Endothelial cell of umbilical vein (primary cell): ENCODE results near the gene AACS. TPM values are rescaled to one million over a fixed set of nuclear protein-coding genes. Genes with fewer than 3 reads are reported as not detected.
"Not testable (repeated sequence)": the region's sequence is repeated elsewhere in the genome, so short reads cannot be mapped to it uniquely, and the experiment has no call there.

Experiments
- BruUV-seq: library from RNA; stranded (reverse); fragments of 400-500 nt; replicated peaks from 2 replicates; lab custom pipeline; 2021; lab: Mats Ljungman, UMichigan
- CTCF ChIA-PET: fragments of 300-600, 350-600 bp; sonication (Branson Sonifier 250); formaldehyde crosslinking; loops from one replicate; lab custom pipeline; 2021; ENCODE audit warnings: antibody characterized with exemption, inconsistent platforms; lab: Charles Lee
- POLR2A ChIA-PET: fragments of 300-600, 350-600 bp; sonication (Branson Sonifier 250); formaldehyde crosslinking; loops from one replicate; lab custom pipeline; 2021; ENCODE audit warnings: antibody characterized with exemption, inconsistent platforms; lab: Charles Lee
- DNase-seq: peaks from one replicate; pipeline ENCODE4 v3.0.0-alpha.2; 2011; ENCODE audit warnings: low read depth, low spot score
- FAIRE-seq: peaks from 2 replicates; lab custom pipeline; 2011; peaks lifted over from hg19 to GRCh38; lab: Jason Lieb, UNC
- H2AFZ ChIP-seq: 2 replicates; pipeline ENCODE4 v1.6.0; 2012; ENCODE audit warnings: low read depth, low read length, control low read depth, inconsistent platforms
- H3K27ac ChIP-seq: 2 replicates; pipeline ENCODE4 v1.5.1; 2011; ENCODE audit warnings: low read depth, mild to moderate bottlenecking, control low read depth, low read length, moderate library complexity; ENCODE audit not compliant: insufficient read depth
- H3K27me3 ChIP-seq, 2 experiments: 2 replicates each; pipeline versions ENCODE4 v1.6.0 to v1.6.1; 2011; ENCODE audit warnings: low read length in 2 of 2, mixed read lengths in 1 of 2; ENCODE audit not compliant: control insufficient read depth in 2 of 2, insufficient read depth in 2 of 2
- H3K36me3 ChIP-seq, 2 experiments: 2 replicates in 1 of 2; 3 replicates in 1 of 2; pipeline ENCODE4 v1.5.1; 2011; ENCODE audit warnings: low read length in 2 of 2, mild to moderate bottlenecking in 1 of 2, moderate library complexity in 1 of 2; ENCODE audit not compliant: control insufficient read depth in 2 of 2, insufficient read depth in 2 of 2; ENCODE audit errors: extremely low read depth in 1 of 2
- H3K4me1 ChIP-seq: 3 replicates; pipeline ENCODE4 v1.5.1; 2011; ENCODE audit warnings: mild to moderate bottlenecking, low read length; ENCODE audit not compliant: control insufficient read depth, insufficient read depth; ENCODE audit errors: extremely low read depth
- H3K4me2 ChIP-seq: 2 replicates; pipeline ENCODE4 v1.6.1; 2011; ENCODE audit warnings: low read length, control low read depth, mixed read lengths; ENCODE audit not compliant: insufficient read depth
- H3K4me3 ChIP-seq, 3 experiments: fragments of 200-600 bp in 1 of 3; sonication (generic), shearing (Covaris generic) in 1 of 3; replicated peaks in 1 of 3; 2 replicates each; pipeline ENCODE4 v1.5.1; 2011 to 2016; ENCODE audit warnings: control low read depth in 3 of 3, low read length in 3 of 3, mild to moderate bottlenecking in 2 of 3, inconsistent platforms in 1 of 3, low read depth in 1 of 3, moderate library complexity in 1 of 3; ENCODE audit not compliant: insufficient read depth in 1 of 3
- H3K79me2 ChIP-seq: 2 replicates; pipeline ENCODE4 v1.6.0; 2012; ENCODE audit warnings: low read length, inconsistent platforms; ENCODE audit not compliant: control insufficient read depth, insufficient read depth
- H3K9ac ChIP-seq: replicated peaks from 2 replicates; pipeline ENCODE3; 2011; ENCODE audit warnings: low read length, control low read depth; ENCODE audit not compliant: insufficient read depth; ENCODE audit errors: extremely low read depth
- H3K9me1 ChIP-seq: replicated peaks from 3 replicates; pipeline ENCODE4 v1.6.0; 2011; ENCODE audit warnings: mild to moderate bottlenecking, low read length; ENCODE audit not compliant: control insufficient read depth, insufficient read depth; ENCODE audit errors: extremely low read depth
- H3K9me3 ChIP-seq: replicated peaks from 2 replicates; pipeline ENCODE4 v1.5.1; 2012; ENCODE audit warnings: low read length, inconsistent platforms; ENCODE audit not compliant: control insufficient read depth, insufficient read depth
- H4K20me1 ChIP-seq: replicated peaks from 2 replicates; pipeline ENCODE3; 2011; ENCODE audit warnings: mild to moderate bottlenecking, low read length; ENCODE audit not compliant: control insufficient read depth, insufficient read depth; ENCODE audit errors: extremely low read depth
- FOS ChIP-seq: IDR thresholded peaks from 2 replicates; pipeline ENCODE4 v1.6.1; 2011; ENCODE audit warnings: mild to moderate bottlenecking, low read length, moderate library complexity, borderline replicate concordance; ENCODE audit not compliant: insufficient read depth
- JUN ChIP-seq: IDR thresholded peaks from 2 replicates; pipeline ENCODE4 v1.6.1; 2011; ENCODE audit warnings: borderline replicate concordance, low read depth; ENCODE audit not compliant: insufficient read length, insufficient read depth
- POLR2A ChIP-seq: IDR thresholded peaks from 2 replicates; pipeline ENCODE4 v1.6.1; 2012; ENCODE audit warnings: low read depth, mild to moderate bottlenecking, control low read depth, low read length
- dilution Hi-C: fragments of 300-500 bp; cut with MboI; formaldehyde crosslinking; loops from one replicate; pipeline ENCODE4 v1.15.0; 2019; ENCODE audit warnings: low sequenced_read_pairs; ENCODE audit not compliant: extremely low pct_ligation_motif_present
- intact Hi-C: fragments of 100-400 bp; cut with micrococcal nuclease; formaldehyde crosslinking; loops from one replicate; pipeline ENCODE4 v1.10.0; 2022
- polyA plus RNA-seq, 4 experiments: library from polyadenylated mRNA; depleted of rRNA in 3 of 4; stranded (reverse) in 3 of 4; unstranded in 1 of 4; fragments of >200 nt; gene quantifications; 2 replicates each; pipeline versions ENCODE4 v1.2.1 to v1.2.3, GENCODE V29; 2011 to 2012; ENCODE audit warnings: missing spikeins in 1 of 4
- total RNA-seq: library from RNA; stranded (reverse); gene quantifications from 2 replicates; pipeline ENCODE4 v1.2.3, GENCODE V29; 2021

The AACS gene
- total and polyA plus RNA-seq, 2 donors (not counting 3 experiments of a cell fraction or from before 2014, with no cell fraction given), result 34.7 to 40.3 TPM

DNA sequence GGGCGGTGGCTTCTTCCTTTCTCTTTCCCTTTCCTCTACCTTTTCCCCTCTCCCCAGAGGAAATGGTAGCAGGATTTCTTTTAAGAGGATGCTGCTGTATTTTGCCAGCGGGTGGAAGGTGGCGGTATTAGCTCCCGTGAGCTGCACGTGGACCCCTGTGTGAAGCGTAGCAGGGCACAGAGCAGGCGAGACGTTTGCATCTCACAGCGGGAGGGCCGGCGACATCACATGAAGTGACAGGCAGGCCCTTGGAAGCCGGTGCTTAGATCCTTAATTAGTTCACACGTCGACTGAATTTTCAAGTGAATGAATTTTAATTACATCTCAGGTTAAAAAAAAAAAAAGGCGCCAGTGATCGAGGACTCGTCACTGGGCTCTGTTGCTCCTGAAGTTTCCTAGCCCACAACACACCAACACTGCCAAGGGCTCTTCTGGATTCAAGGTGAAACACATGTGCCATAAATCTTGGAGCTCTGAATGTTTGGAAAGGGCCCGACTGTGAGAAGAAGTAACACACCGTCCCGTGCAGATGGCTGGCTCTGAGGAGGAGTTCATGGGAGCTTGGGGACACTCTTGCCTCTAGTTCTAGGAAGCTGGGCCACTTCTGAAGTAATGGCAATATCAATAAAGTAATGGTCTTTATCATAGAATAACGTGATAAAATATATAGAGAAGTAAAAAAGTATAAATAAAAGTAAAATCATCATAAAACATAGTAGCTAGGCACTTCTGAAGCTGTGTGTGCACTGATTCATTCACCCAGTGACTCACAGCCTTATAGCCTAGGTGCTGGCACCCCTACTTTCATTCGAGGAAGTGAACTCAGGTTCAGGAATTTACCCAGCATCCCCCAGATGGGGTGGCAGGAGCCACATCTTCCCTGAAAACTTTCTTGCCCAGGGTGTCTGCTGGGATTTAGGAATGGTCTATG lies 75.3 kb downstream of the AACS start:
- Histone ChIP-seq H3K36me3 (peaks cover 0 to 2% of the 10 kb centered on the region in 2 experiments), H3K79me2 (no peaks in the 10 kb centered on the region), H3K27me3 (no peaks in the 10 kb centered on the region), H3K4me2 (no peak overlapping the region), H2AFZ (no peak overlapping the region), H3K9me1 (no peaks in the 10 kb centered on the region), H3K9me3 (no peaks in the 10 kb centered on the region), H3K9ac (no peak overlapping the region), H3K27ac (no peak overlapping the region), H4K20me1 (no peaks in the 10 kb centered on the region), H3K4me3 (no peak overlapping the region), H3K4me1 (peaks cover 8% of the 10 kb centered on the region)
- intact Hi-C loops, result no loop called here
- DNase-seq, result peak; percentile 10
- peak; percentile 80 for FAIRE-seq
- BruUV-seq, result no TSS peak
- ChIA-PET CTCF (no interaction called here), POLR2A (no interaction called here)
- dilution Hi-C loops, result no loop called here
- TF ChIP-seq POLR2A, result no peak
- peak; percentile 89 for TF ChIP-seq FOS
- TF ChIP-seq JUN, result peak; percentile 8

DNA sequence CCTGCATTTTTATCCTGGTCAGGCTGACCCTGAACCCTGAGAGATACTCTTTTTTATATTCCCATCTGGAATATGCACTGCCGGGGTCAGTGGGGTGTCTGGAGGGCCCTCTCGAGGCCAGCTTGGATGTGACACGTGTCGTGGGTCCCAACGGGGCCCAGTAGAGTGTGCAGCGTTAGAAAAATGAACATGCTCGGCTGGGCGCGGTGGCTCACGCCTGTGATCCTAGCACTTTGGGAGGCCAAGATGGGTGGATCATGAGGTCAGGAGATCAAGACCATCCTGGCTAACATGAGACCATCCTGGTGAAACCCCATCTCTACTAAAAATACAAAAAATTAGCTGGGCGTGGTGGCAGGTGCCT lies 76.0 kb downstream of the AACS start:
- POLR2A ChIA-PET, BruUV-seq, H2AFZ ChIP-seq, H3K9me3 ChIP-seq, H3K36me3 ChIP-seq, H3K4me2 ChIP-seq, H3K4me1 ChIP-seq, H4K20me1 ChIP-seq, H3K27ac ChIP-seq, dilution Hi-C loops, CTCF ChIA-PET, H3K9me1 ChIP-seq, H3K27me3 ChIP-seq, DNase-seq, H3K79me2 ChIP-seq, H3K9ac ChIP-seq, H3K4me3 ChIP-seq, intact Hi-C loops: not testable (repeated sequence)
- peak; percentile 4 for FAIRE-seq
